ENCODE measurements around the gene SMG9. TPM values are rescaled to one million over a fixed set of nuclear protein-coding genes. Genes with fewer than 3 reads are reported as not detected.

SMG9 gene
- total RNA-seq, 5 donors from 2014 or later (not counting 1 experiment from before 2014, with no cell fraction given) = 50.3 to 64.3 (median 56.8) TPM

- no peaks in the 10 kb centered on the region for H3K36me3 ChIP-seq (ENCODE audit: control insufficient read depth in 2 of 2, extremely low read depth in 1 of 2, insufficient read depth in 1 of 2, low read length in 1 of 2)
- no peaks in the 10 kb centered on the region for H3K9me3 ChIP-seq
- peak overlapping the region in 1 of 2 donors; percentile 5 for H3K4me3 ChIP-seq (ENCODE audit: control insufficient read depth in 1 of 2, extremely low read depth in 1 of 2, low read length in 1 of 2)
- H3K4me3 Mint-ChIP-seq = peak overlapping the region; percentile 60 to 83 (median 78)
- H3K9me3 Mint-ChIP-seq = no peaks in the 10 kb centered on the region
- H3K27ac ChIP-seq (ENCODE audit: low read length) = peak overlapping the region; percentile 87
- WGBS (ENCODE audit: insufficient coverage) = 18% methylated on average over 42 of the region's 46 CpGs
- POLR2A ChIA-PET = no interaction called here
- peaks cover 21 to 25% (median 22%) of the 10 kb centered on the region in 3 donors for H3K4me1 Mint-ChIP-seq
- no peaks in the 10 kb centered on the region for H3K36me3 Mint-ChIP-seq
- H3K4me1 ChIP-seq (ENCODE audit: control insufficient read depth in 1 of 2, extremely low read depth in 1 of 2, insufficient read depth in 2 of 2, low read length in 2 of 2) = peaks cover 0 to 23% of the 10 kb centered on the region in 2 experiments
- ATAC-seq (replicated peaks in 1 of 4) (no peak), DNase-seq (peak in 2 of 35 experiments; percentile 6 to 7)
- peaks cover 0 to 27% of the 10 kb centered on the region in 2 experiments for H3K27me3 ChIP-seq (replicated peaks in 1 of 2; ENCODE audit: control insufficient read depth in 2 of 2, extremely low read depth in 1 of 2, insufficient read depth in 2 of 2, low read length in 1 of 2)
- peak overlapping the region; percentile 92 to 94 for H3K27ac Mint-ChIP-seq
- CTCF ChIA-PET = no interaction called here
- peaks cover 8 to 14% of the 10 kb centered on the region in 2 donors for H3K27me3 Mint-ChIP-seq
Observed at GRCh38 chr19:43699506-43700394, 55.0 kb downstream of the SMG9 start.

- H3K9me3 ChIP-seq = no peaks in the 10 kb centered on the region
- no peak overlapping the region for H3K27ac Mint-ChIP-seq
- CTCF ChIA-PET = no interaction called here
- H3K9me3 Mint-ChIP-seq = peaks cover 2 to 7% (median 2%) of the 10 kb centered on the region in 3 donors
- H3K27me3 Mint-ChIP-seq = peaks cover 8 to 20% of the 10 kb centered on the region in 2 donors
- ATAC-seq (replicated peaks in 1 of 4) (no peak), DNase-seq (no peak)
- H3K4me1 ChIP-seq (ENCODE audit: control insufficient read depth in 1 of 2, extremely low read depth in 1 of 2, insufficient read depth in 2 of 2, low read length in 2 of 2) = peaks cover 0 to 23% of the 10 kb centered on the region in 2 experiments
- H3K36me3 ChIP-seq (ENCODE audit: control insufficient read depth in 2 of 2, extremely low read depth in 1 of 2, insufficient read depth in 1 of 2, low read length in 1 of 2) = no peaks in the 10 kb centered on the region
- peaks cover 20 to 23% (median 22%) of the 10 kb centered on the region in 3 donors for H3K4me1 Mint-ChIP-seq
- POLR2A ChIA-PET = no interaction called here
- no peak overlapping the region for H3K4me3 ChIP-seq (ENCODE audit: control insufficient read depth in 1 of 2, extremely low read depth in 1 of 2, low read length in 1 of 2)
- H3K36me3 Mint-ChIP-seq = no peaks in the 10 kb centered on the region
- H3K27me3 ChIP-seq (replicated peaks in 1 of 2; ENCODE audit: control insufficient read depth in 2 of 2, extremely low read depth in 1 of 2, insufficient read depth in 2 of 2, low read length in 1 of 2) = peaks cover 0 to 30% of the 10 kb centered on the region in 2 experiments
- no peak overlapping the region for H3K27ac ChIP-seq (ENCODE audit: low read length)
- H3K4me3 Mint-ChIP-seq = no peak overlapping the region
- 78% methylated on average over 3 of the region's 5 CpGs for WGBS (ENCODE audit: insufficient coverage)
Observed at GRCh38 chr19:43697295-43697694, 57.5 kb downstream of the SMG9 start.

- Histone ChIP-seq H3K4me1 (ENCODE audit: control insufficient read depth in 1 of 2, extremely low read depth in 1 of 2, insufficient read depth in 2 of 2, low read length in 2 of 2) (peaks cover 0 to 21% of the 10 kb centered on the region in 2 experiments), H3K36me3 (ENCODE audit: control insufficient read depth in 2 of 2, extremely low read depth in 1 of 2, insufficient read depth in 1 of 2, low read length in 1 of 2) (no peaks in the 10 kb centered on the region), H3K27me3 (replicated peaks in 1 of 2; ENCODE audit: control insufficient read depth in 2 of 2, extremely low read depth in 1 of 2, insufficient read depth in 2 of 2, low read length in 1 of 2) (peaks cover 0 to 30% of the 10 kb centered on the region in 2 experiments), H3K27ac (ENCODE audit: low read length) (no peak overlapping the region), H3K9me3 (peaks cover 2% of the 10 kb centered on the region), H3K4me3 (ENCODE audit: control insufficient read depth in 1 of 2, extremely low read depth in 1 of 2, low read length in 1 of 2) (no peak overlapping the region)
- Mint-ChIP-seq H3K4me3 (no peak overlapping the region), H3K27me3 (peaks cover 8 to 21% of the 10 kb centered on the region in 2 donors), H3K27ac (no peak overlapping the region), H3K9me3 (peaks cover 4 to 17% (median 7%) of the 10 kb centered on the region in 3 donors), H3K36me3 (no peaks in the 10 kb centered on the region), H3K4me1 (peaks cover 12 to 16% (median 15%) of the 10 kb centered on the region in 3 donors)
- ChIA-PET POLR2A (no interaction called here), CTCF (interaction anchor here in 1 of 2 donors (0.9 kb wide), 1 partner anchor 31 kb away, joined by 3 read pairs; no protein-coding TSS in a partner anchor)
- ATAC-seq (replicated peaks in 1 of 4) (no peak), DNase-seq (no peak)
- WGBS (ENCODE audit: insufficient coverage) = 89% methylated on average over 1 of the region's 6 CpGs
Observed at GRCh38 chr19:43695985-43696704, 58.6 kb downstream of the SMG9 start.

- WGBS (ENCODE audit: insufficient coverage) = 93% methylated on average over 5 of the region's 5 CpGs
- H3K27ac Mint-ChIP-seq = no peak overlapping the region
- H3K9me3 Mint-ChIP-seq = peaks cover 4 to 22% (median 7%) of the 10 kb centered on the region in 3 donors
- H3K27me3 Mint-ChIP-seq = peaks cover 2 to 21% of the 10 kb centered on the region in 2 donors
- H3K4me1 Mint-ChIP-seq = peaks cover 0 to under 1% (median under 1%) of the 10 kb centered on the region in 3 donors
- DNase-seq (no peak), ATAC-seq (replicated peaks in 1 of 4) (no peak)
- Histone ChIP-seq H3K36me3 (ENCODE audit: control insufficient read depth in 2 of 2, extremely low read depth in 1 of 2, insufficient read depth in 1 of 2, low read length in 1 of 2) (no peaks in the 10 kb centered on the region), H3K27me3 (replicated peaks in 1 of 2; ENCODE audit: control insufficient read depth in 2 of 2, extremely low read depth in 1 of 2, insufficient read depth in 2 of 2, low read length in 1 of 2) (peaks cover 0 to 25% of the 10 kb centered on the region in 2 experiments), H3K27ac (ENCODE audit: low read length) (no peak overlapping the region), H3K9me3 (peaks cover 2% of the 10 kb centered on the region), H3K4me3 (ENCODE audit: control insufficient read depth in 1 of 2, extremely low read depth in 1 of 2, low read length in 1 of 2) (no peak overlapping the region), H3K4me1 (ENCODE audit: control insufficient read depth in 1 of 2, extremely low read depth in 1 of 2, insufficient read depth in 2 of 2, low read length in 2 of 2) (peaks cover 0 to 6% of the 10 kb centered on the region in 2 experiments)
- POLR2A ChIA-PET = no interaction called here
- peaks cover 4% of the 10 kb centered on the region for H3K36me3 Mint-ChIP-seq
- CTCF ChIA-PET = interaction anchor here in 1 of 2 donors (0.7 kb wide), 1 partner anchor 110 kb away, joined by 6 read pairs; no protein-coding TSS in a partner anchor
- no peak overlapping the region for H3K4me3 Mint-ChIP-seq
Observed at GRCh38 chr19:43694553-43694952, 60.2 kb downstream of the SMG9 start.

- Histone ChIP-seq H3K27ac (ENCODE audit: low read length) (no peak overlapping the region), H3K9me3 (peaks cover 2% of the 10 kb centered on the region), H3K4me1 (ENCODE audit: control insufficient read depth in 1 of 2, extremely low read depth in 1 of 2, insufficient read depth in 2 of 2, low read length in 2 of 2) (no peaks in the 10 kb centered on the region), H3K36me3 (ENCODE audit: control insufficient read depth in 2 of 2, extremely low read depth in 1 of 2, insufficient read depth in 1 of 2, low read length in 1 of 2) (no peaks in the 10 kb centered on the region), H3K27me3 (replicated peaks in 1 of 2; ENCODE audit: control insufficient read depth in 2 of 2, extremely low read depth in 1 of 2, insufficient read depth in 2 of 2, low read length in 1 of 2) (peaks cover 0 to 12% of the 10 kb centered on the region in 2 experiments), H3K4me3 (ENCODE audit: control insufficient read depth in 1 of 2, extremely low read depth in 1 of 2, low read length in 1 of 2) (no peak overlapping the region)
- no peak for ATAC-seq (replicated peaks in 1 of 4)
- H3K36me3 Mint-ChIP-seq = peaks cover 4% of the 10 kb centered on the region
- H3K27ac Mint-ChIP-seq = no peak overlapping the region
- H3K4me1 Mint-ChIP-seq = no peaks in the 10 kb centered on the region
- H3K9me3 Mint-ChIP-seq = peaks cover 4 to 22% (median 7%) of the 10 kb centered on the region in 3 donors
- ChIA-PET POLR2A (no interaction called here), CTCF (no interaction called here)
- DNase-seq = no peak
- peaks cover 0 to 20% of the 10 kb centered on the region in 2 donors for H3K27me3 Mint-ChIP-seq
- WGBS (ENCODE audit: insufficient coverage) = 50% methylated on average over 1 of the region's 4 CpGs
- H3K4me3 Mint-ChIP-seq = no peak overlapping the region
Observed at GRCh38 chr19:43692877-43693276, 61.9 kb downstream of the SMG9 start.

GRCh38 chr19:43692385-43692784 lies 62.4 kb downstream of the SMG9 start:
- peaks cover 0 to 16% of the 10 kb centered on the region in 2 donors for H3K27me3 Mint-ChIP-seq
- ChIA-PET CTCF (no interaction called here), POLR2A (no interaction called here)
- H3K27ac Mint-ChIP-seq = no peak overlapping the region
- peaks cover 4% of the 10 kb centered on the region for H3K36me3 Mint-ChIP-seq
- Histone ChIP-seq H3K4me3 (ENCODE audit: control insufficient read depth in 1 of 2, extremely low read depth in 1 of 2, low read length in 1 of 2) (no peak overlapping the region), H3K4me1 (ENCODE audit: control insufficient read depth in 1 of 2, extremely low read depth in 1 of 2, insufficient read depth in 2 of 2, low read length in 2 of 2) (no peaks in the 10 kb centered on the region), H3K27me3 (replicated peaks in 1 of 2; ENCODE audit: control insufficient read depth in 2 of 2, extremely low read depth in 1 of 2, insufficient read depth in 2 of 2, low read length in 1 of 2) (peaks cover 0 to 8% of the 10 kb centered on the region in 2 experiments), H3K27ac (ENCODE audit: low read length) (no peak overlapping the region), H3K36me3 (ENCODE audit: control insufficient read depth in 2 of 2, extremely low read depth in 1 of 2, insufficient read depth in 1 of 2, low read length in 1 of 2) (no peaks in the 10 kb centered on the region), H3K9me3 (peaks cover 2% of the 10 kb centered on the region)
- DNase-seq = no peak
- WGBS (ENCODE audit: insufficient coverage) = 75% methylated on average over 1 of the region's 2 CpGs
- H3K4me3 Mint-ChIP-seq = no peak overlapping the region
- H3K4me1 Mint-ChIP-seq = no peaks in the 10 kb centered on the region
- H3K9me3 Mint-ChIP-seq = peaks cover 4 to 22% (median 7%) of the 10 kb centered on the region in 3 donors
- ATAC-seq (replicated peaks in 1 of 4) = no peak
